ENCODE measurements around the gene DMKN.
"Not testable (repeated sequence)": the region's sequence is repeated elsewhere in the genome, so short reads cannot be mapped to it uniquely, and the experiment has no call there.

The DMKN gene

DNA sequence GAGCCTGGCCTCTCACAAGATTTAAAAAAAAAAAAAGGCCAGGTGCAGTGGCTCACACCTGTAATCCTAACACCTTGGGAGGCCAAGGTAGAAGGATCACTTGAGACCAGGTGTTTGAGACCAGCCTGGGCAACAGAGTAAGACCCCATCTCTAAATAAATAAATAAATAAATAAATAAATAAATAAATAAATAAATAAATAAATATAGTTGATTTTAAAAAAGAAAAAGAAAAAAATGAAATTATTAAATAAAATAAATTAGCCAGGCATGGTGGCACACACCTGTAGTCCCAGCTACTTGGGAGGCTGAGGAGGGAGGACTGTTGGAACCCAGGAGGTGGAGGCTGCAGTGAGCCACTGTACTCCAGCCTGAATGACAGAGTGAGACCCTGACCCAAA is 51.7 kb downstream of the DMKN start:
- DNase-seq (ENCODE audit: low spot score): not testable (repeated sequence)

DNA sequence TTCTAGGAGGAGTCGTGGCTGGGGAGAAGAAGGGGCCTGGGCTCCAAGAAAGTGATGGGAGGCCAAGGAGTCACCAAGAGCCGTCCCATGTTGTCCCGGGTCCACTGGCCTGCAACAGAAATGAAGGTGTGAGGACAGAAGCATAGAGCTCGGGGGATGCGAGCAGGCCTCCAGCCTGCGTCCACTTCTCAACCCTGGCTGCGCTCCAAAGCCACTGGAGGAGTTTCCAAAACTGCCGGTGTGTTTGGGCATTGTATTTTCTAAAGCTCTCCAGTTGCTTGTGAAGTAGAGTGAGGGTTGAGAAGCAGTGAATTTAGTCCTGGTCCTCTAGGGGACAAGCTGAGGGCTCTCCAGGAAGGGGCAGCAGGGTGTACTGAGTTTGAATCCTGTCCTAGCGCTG is 52.4 kb downstream of the DMKN start:
- no peak for DNase-seq (ENCODE audit: low spot score)

DNA sequence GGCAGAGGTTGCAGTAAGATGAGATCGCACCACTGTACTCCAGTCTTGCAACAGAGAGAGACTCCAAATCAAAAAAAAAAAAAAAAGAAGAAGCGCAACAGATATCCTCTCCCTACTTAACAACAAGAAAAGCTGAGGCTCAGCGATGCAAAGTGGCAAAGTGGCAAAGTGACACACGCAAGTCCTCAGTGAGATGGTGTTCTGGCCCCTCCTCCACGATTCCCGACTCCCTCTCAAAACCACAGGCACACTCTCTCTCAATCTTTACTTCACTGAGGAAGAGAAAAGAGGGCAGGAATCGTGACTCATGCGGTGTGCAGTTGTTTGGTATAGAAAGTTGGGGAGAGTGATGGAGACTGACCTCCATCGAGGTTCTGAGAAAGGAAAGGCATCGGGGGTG is 52.8 kb downstream of the DMKN start:
- DNase-seq (ENCODE audit: low spot score): no peak

DNA sequence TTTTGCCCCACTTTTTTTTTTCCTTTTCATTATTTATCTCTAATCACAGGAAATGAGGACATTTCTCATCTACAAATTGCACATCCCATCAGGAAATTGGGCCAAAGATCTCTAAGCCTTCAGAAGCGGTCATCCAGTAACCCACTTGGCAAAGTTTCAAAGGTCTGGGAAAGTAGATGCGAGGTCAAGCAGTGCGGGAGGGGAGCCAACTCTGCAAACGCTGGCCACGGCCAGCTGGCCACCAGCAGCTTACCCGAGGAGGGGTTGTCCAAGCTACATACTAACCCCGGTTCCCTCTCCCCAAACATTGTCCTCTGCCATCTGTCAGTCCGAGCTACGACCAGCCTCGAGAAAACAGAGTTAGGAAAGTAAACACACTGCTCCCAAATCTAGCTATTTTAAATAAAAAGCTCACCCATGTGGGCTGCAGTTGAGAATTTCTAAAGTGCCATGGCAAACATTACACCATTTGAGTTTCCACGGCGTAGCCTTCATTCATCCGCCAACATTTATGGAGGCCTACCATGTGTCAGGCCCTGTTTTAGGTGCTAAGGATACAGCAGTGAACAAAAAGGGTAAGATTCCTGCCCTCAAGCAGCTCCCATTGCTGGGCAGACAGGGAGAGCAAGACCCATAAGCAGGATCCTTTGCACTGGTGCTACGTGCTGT is 53.9 kb downstream of the DMKN start:
- DNase-seq (ENCODE audit: low spot score): no peak

DNA sequence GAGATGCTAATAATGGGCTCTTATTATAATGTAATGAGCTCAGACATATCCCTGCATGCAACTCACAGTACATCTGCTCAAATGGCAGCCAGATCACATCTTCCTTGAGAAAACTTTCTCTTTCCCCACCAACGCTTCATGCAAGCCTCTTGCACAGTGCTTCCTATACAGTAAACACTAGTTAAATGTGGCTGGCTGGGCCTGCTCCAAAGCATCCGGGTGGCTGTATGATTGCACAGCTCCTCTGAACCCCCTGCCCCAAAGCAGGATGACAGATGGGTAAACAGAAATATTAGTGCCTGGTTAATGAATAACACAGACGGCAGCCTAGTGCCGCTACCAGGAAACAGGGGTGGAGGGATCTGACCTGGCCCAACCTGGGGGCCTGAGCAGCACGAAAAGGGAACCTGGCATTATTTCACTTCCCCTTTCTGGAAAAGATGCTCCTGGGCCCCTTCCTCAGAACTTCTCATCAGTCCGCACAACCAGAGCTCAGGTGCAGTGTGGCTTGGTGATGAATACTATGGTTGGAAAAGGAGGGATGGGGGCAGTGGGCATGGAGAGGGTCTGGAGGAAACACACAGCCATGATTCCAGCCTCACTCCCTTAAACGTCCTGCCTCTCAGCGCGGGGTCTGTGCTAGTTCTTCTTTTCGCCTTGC is 54.6 kb downstream of the DMKN start:
- no peak for DNase-seq (ENCODE audit: low spot score)

GRCh38 chr19:35458192-35458591 is 55.3 kb downstream of the DMKN start:
- no peak for DNase-seq (ENCODE audit: low spot score)

DNA sequence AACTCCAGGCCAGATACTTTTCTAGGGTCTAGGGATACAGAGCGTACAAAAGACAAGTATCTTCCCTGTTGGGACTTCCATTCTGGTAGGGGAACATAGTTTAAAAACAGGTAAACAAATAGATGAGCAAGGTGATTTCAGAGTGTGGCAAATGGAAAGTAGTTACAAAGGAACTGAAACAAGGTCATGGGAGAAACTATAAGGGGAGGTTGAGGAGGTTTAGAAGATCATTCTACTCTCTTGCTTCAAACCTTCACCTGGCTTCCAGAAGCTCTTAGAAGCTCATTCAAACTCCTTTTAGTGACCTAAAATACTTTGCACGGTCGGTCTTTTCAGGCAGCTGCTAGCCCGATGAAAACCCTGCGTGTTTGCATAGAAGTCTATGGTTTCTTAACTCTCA is 56.3 kb downstream of the DMKN start:
- DNase-seq (ENCODE audit: low spot score): no peak

- no peak for DNase-seq (ENCODE audit: low spot score)
Observed at GRCh38 chr19:35455616-35456201, 57.7 kb downstream of the DMKN start.

DNA sequence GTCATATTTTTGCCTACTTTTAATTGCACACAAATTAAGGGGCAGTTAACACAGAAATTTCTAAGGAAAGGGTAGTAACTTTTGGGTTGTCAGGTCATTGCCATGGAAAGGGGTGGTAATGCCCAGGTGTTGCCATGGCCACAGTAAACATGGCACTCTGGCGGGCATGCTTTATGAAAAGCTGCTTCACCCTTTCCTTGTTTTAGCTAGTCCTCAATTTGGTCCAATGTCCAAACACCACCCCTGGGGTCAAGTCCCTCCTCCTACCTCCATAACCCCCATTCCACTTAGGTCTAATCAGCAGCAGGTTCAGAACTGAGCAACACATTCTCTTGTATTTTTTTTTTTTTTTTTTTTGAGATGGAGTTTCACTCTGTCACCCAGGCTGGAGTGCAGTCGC is 58.8 kb downstream of the DMKN start:
- DNase-seq (ENCODE audit: low spot score): no peak

DNA sequence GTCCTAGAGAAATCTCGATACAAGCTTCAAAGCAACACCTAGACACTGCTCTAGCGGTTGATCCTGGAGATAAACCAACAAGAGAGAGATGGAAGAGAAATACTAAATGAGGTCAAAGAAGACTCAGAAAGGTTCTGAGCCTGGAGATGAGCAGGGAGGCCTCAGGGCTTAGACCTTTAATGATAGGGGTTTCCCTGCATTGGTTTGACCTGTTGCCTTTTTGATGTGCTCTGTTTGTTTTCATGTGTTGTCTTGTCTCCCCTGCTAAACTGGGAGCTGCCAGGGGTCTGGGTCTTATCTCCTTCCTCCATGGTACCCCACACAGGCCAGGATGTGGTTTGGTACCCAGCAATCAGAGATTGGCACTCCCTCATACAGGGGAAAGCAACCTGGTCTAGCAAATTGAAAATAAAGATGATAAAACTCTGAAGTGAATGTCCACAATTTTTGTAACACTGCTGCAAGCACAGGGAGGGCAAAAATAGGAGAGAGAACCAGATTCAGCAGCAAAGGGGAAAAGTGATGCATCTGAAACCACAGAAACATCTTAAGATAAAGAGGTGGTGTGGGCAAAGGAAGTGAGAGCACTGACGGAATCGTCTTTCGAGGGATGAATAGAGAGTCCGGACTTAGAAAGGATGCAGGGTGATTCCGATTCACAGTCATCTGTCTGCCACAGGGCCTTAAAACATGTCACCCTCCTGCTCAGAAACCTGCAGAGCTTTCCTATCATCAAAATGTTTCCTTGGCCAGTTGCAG is 61.9 kb downstream of the DMKN start:
- no peak for DNase-seq (ENCODE audit: low spot score)

DNA sequence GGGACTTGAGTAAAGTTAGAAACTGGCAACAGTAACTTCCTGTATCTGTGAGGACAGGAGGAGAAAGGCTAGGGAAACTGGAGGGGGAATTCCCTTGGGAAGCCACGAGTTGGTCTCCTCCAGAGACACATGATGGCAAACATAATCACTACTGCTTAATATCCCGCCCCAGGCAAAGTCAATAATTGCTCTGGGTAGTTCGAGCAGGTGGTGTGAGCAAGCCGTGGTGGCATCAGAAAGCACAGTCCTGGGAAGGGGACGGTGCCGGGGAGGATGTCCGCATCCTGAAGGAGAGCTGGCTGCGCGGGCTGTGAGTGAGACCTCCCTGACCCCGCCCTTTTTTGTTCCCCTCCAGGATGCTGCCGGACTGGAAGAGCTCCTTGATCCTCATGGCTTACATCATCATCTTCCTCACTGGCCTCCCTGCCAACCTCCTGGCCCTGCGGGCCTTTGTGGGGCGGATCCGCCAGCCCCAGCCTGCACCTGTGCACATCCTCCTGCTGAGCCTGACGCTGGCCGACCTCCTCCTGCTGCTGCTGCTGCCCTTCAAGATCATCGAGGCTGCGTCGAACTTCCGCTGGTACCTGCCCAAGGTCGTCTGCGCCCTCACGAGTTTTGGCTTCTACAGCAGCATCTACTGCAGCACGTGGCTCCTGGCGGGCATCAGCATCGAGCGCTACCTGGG is 63.9 kb downstream of the DMKN start:
- peak; percentile 51 for DNase-seq (ENCODE audit: low spot score)

GRCh38 chr19:35447606-35448469 is 65.6 kb downstream of the DMKN start, which contains the start of gene FFAR2:
Gene FFAR2 (plus strand): TSS chr19:35448257. CDS start chr19:35449715, 1,458 bp downstream.
- no peak for DNase-seq (ENCODE audit: low spot score)
